ENCODE data around the gene ROGDI. TPM values are rescaled to one million over a fixed set of nuclear protein-coding genes. Genes with fewer than 3 reads are reported as not detected.

The ROGDI gene
- polyA plus RNA-seq, 1 donor (not counting 4 experiments of a cell fraction or from before 2014, with no cell fraction given): 20.5 TPM

- Histone ChIP-seq H4K20me1 (ENCODE audit: control insufficient read depth, extremely low read depth, insufficient read depth, low read length) (no peaks in the 10 kb centered on the region), H3K79me2 (ENCODE audit: control insufficient read depth, insufficient read depth, low read length) (no peaks in the 10 kb centered on the region), H3K4me2 (ENCODE audit: control insufficient read depth, extremely low read depth, insufficient read depth, low read depth, low read length) (no peak overlapping the region), H3K9me1 (ENCODE audit: control insufficient read depth, extremely low read depth, insufficient read depth, low read length) (no peaks in the 10 kb centered on the region), H3K27ac (ENCODE audit: control insufficient read depth, insufficient read depth, low read length) (no peak overlapping the region), H3K4me1 (ENCODE audit: control insufficient read depth, extremely low read depth, insufficient read depth, low read length) (peaks cover 5% of the 10 kb centered on the region), H3K36me3 (ENCODE audit: control insufficient read depth in 2 of 2, extremely low read depth in 1 of 2, insufficient read depth in 2 of 2, low read length in 2 of 2) (no peaks in the 10 kb centered on the region), H3K4me3 (ENCODE audit: control insufficient read depth in 2 of 3, extremely low read depth in 1 of 3, insufficient read depth in 2 of 3, low read depth in 1 of 3, low read length in 3 of 3) (no peak overlapping the region), H3K27me3 (ENCODE audit: control insufficient read depth, extremely low read depth, insufficient read depth, low read length) (no peaks in the 10 kb centered on the region), H3K9me3 (ENCODE audit: control insufficient read depth, low read depth, low read length) (no peaks in the 10 kb centered on the region), H3K9ac (ENCODE audit: control insufficient read depth, extremely low read depth, insufficient read depth, low read length) (no peak overlapping the region), H2AFZ (ENCODE audit: control insufficient read depth, low read length) (no peak overlapping the region)
- dilution Hi-C loops (cut with MboI; ENCODE audit: extremely low pct_ligation_motif_present, low sequenced_read_pairs): no loop called here
- DNase-seq (ENCODE audit: low read depth, low spot score): no peak
- TF ChIP-seq CTCF (optimal IDR thresholded peaks at IDR 0.05 in 1 of 3, IDR thresholded peaks at IDR 0.05 in 1 of 3, conservative IDR thresholded peaks at IDR 0.05 in 1 of 3; ENCODE audit: extremely low read depth in 1 of 3, insufficient read depth in 2 of 3, low read length in 3 of 3) (no peak), EZH2 (IDR thresholded peaks at IDR 0.05; ENCODE audit: low read length) (no peak)
- FAIRE-seq: no peak
Measured at GRCh38 chr16:4778050-4778392, 24.4 kb downstream of the ROGDI start.

- dilution Hi-C loops (cut with MboI; ENCODE audit: extremely low pct_ligation_motif_present, low sequenced_read_pairs): no loop called here
- no peak overlapping the region for H3K4me3 ChIP-seq (ENCODE audit: control insufficient read depth in 2 of 3, extremely low read depth in 1 of 3, insufficient read depth in 2 of 3, low read depth in 1 of 3, low read length in 3 of 3)
- FAIRE-seq (no peak), DNase-seq (ENCODE audit: low read depth, low spot score) (no peak)
- H4K20me1 ChIP-seq (ENCODE audit: control insufficient read depth, extremely low read depth, insufficient read depth, low read length): no peaks in the 10 kb centered on the region
- H3K4me1 ChIP-seq (ENCODE audit: control insufficient read depth, extremely low read depth, insufficient read depth, low read length): peaks cover 5% of the 10 kb centered on the region
- no peaks in the 10 kb centered on the region for H3K79me2 ChIP-seq (ENCODE audit: control insufficient read depth, insufficient read depth, low read length)
- H3K9me1 ChIP-seq (ENCODE audit: control insufficient read depth, extremely low read depth, insufficient read depth, low read length): no peaks in the 10 kb centered on the region
- no peak for TF ChIP-seq EZH2 (IDR thresholded peaks at IDR 0.05; ENCODE audit: low read length)
- TF ChIP-seq CTCF (optimal IDR thresholded peaks at IDR 0.05 in 1 of 3, IDR thresholded peaks at IDR 0.05 in 1 of 3, conservative IDR thresholded peaks at IDR 0.05 in 1 of 3; ENCODE audit: extremely low read depth in 1 of 3, insufficient read depth in 2 of 3, low read length in 3 of 3): no peak
- H3K4me2 ChIP-seq (ENCODE audit: control insufficient read depth, extremely low read depth, insufficient read depth, low read depth, low read length): no peak overlapping the region
- H3K27me3 ChIP-seq (ENCODE audit: control insufficient read depth, extremely low read depth, insufficient read depth, low read length): no peaks in the 10 kb centered on the region
- no peak overlapping the region for H2AFZ ChIP-seq (ENCODE audit: control insufficient read depth, low read length)
- no peaks in the 10 kb centered on the region for H3K9me3 ChIP-seq (ENCODE audit: control insufficient read depth, low read depth, low read length)
- no peak overlapping the region for H3K9ac ChIP-seq (ENCODE audit: control insufficient read depth, extremely low read depth, insufficient read depth, low read length)
- no peak overlapping the region for H3K27ac ChIP-seq (ENCODE audit: control insufficient read depth, insufficient read depth, low read length)
- H3K36me3 ChIP-seq (ENCODE audit: control insufficient read depth in 2 of 2, extremely low read depth in 1 of 2, insufficient read depth in 2 of 2, low read length in 2 of 2): no peaks in the 10 kb centered on the region
Measured at GRCh38 chr16:4777339-4778049, 24.9 kb downstream of the ROGDI start.
